Stimulated activated CD8-positive, alpha-beta memory T cell treated with anti-CD3 and anti-CD28 coated beads, Interleukin-2, amount 100 ng/mL, for 48 hours (primary cell): ENCODE data around the gene PRM1.
A peak's percentile ranks its signal among the peaks of the same experiment; 100 is the strongest.

Experiments used
- DNase-seq, 2 donors: peaks; one replicate each; pipeline ENCODE4 v3.0.0-alpha.2; 2020; ENCODE audit warnings: low read depth in 2 of 2

The PRM1 gene, protein sequence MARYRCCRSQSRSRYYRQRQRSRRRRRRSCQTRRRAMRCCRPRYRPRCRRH

DNA sequence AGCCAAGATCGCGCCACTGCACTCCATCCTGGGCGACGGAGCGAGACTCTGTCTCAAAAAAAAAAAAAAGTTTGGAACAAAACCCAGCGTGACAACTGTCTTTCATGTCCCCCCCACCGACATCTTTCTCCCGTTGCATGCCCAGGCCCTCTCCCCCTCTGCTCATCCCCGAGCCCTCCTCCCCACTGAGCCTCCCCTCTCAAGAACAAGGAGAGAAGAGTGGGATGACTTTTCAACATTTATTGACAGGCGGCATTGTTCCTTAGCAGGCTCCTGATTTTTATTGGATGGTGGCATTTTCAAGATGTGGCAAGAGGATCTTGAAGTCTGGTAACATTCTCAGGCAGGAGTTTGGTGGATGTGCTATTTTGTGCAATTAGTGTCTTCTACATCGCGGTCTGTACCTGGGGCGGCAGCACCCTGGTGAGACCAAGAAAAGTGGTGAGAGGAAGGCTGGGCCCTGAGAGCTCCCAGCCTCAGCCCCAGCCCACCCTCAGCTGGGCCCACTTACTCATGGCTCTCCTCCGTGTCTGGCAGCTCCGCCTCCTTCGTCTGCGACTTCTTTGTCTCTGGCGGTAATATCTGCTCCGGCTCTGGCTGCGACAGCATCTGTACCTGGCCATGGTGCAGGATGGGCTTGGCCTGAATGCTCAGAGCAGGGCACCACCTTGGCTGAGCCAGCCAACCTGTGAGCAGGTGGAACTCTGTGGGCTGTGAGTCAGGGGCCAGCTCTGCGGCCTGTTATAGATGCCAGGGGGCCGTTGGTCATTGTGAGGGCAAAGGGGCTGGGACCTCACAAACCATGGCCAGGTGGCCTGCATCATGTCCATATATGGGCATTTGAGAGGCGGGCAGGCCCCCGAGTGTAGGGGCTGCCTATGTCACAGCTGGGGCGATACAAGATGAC is at the start of gene PRM1:
PRM1 (minus strand) TSS at position 715 of the 907 bp plus-strand sequence; CDS start at position 623, 92 bp downstream.
- no peak for DNase-seq

DNA sequence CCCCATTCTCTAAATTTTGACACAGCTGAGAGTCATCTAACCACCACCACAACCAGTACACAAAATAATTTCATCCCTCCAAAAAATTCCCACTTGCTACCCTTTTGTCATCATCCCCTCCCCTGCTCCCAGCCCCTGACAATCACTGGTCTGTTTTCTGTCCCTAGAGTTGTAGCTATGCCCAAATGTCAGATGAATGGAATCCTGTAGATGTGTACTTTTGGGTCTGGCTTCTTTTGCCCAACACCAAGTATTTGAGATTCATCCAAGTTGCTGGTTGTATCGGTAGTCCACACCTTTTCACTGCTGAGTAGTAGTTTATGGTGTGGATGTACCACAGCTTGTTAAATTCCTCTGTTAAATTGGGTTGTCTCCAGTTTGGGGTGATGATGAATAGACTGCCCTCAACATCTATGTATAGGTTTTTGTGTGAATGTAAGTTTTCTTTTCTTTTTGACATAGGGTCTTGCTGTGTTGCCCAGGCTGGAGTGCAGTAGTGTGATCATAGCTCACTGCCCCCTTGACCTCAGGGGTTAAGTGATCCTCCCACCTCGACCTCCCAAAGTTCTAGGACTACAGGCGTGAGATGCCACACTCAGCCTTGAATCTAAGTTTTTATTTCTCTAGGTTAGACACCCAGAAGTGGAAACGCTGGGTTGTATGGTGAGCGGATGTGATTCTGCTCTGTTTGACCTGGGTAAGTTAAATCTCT is 49.6 kb upstream of the PRM1 start:
- DNase-seq, result no peak

DNA sequence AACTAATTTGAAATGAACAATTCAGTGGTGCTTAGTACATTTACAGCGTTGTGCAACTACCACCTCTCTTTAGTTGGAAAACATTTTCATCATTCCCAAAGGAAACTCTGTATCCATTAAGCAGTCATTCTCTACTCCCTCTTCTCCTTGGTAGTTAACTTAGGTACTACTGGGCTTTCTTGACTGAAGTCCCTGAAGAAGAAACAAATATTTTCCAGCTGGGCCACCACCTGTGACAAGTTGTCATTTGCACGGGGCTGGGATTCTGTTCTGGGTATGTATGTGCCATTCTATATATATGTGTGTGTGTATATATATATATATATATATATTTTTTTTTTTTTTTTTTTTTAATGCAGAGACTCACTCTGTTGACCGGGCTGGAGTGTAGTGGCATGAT is 48.8 kb upstream of the PRM1 start:
- no peak for DNase-seq

DNA sequence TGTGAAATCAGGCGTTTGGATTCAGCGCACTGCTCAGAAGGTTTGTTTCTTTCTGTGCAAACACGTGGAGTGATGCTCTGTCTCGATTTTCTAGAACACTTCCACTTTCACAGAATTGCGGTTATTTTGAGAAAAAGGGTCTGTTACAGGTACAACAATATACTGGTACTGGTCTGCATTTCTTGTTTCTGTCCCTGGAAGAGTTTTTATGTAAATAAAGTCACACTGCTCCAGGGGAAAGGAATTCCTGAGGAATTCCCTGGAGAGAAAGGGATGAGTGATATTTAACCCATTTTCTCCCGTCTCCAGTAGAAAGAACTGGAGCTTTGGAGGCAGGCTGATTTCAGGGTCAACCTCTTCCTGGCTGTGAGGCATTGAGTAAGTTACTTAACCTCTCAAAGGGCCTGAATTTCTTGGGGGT is 48.0 kb upstream of the PRM1 start:
- no peak for DNase-seq

DNA sequence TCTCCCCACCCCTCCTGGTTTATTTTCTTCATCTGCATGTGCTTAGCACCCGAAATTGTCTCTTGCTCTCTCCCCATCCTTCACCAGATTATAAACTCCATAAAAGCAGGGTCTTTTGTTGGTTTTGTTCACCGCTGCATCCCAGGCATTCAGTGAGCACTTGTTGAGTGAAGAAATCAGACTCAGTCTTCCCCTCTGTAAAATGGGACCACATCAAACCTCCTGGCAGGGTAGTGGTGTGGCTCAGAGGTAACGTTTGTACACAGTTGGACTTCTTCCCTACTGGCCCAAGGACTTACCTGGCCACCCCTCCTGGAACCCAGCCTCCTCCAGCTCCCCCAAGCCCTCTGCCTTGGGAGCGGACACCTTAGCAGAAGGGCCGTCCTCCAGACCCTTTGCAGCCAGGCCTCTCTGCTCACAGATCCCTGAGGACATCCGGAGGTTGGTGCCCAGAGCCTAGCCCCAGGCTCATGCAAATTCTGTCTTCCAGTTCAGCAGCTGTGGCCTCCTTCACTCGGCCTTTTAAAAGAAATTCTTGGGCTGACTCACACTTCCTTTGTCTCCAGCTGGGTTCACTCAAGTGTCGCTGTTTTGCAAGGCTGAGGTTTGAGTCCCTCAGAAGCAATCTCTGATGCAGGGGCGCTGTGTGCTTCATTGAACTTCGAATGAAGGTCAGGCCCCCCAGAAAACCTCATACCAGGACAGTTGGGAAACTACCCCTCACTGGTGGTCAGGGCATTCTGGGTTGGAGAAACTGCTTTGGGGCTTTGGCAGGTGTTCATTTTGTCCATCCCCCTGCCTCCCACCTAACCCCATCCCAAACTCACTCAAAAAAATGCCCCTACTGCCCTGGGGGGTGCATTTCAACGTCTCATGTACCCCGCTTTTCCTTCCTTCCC is 47.3 kb upstream of the PRM1 start:
- DNase-seq, result peak in 1 of 2 donors; percentile 29

DNA sequence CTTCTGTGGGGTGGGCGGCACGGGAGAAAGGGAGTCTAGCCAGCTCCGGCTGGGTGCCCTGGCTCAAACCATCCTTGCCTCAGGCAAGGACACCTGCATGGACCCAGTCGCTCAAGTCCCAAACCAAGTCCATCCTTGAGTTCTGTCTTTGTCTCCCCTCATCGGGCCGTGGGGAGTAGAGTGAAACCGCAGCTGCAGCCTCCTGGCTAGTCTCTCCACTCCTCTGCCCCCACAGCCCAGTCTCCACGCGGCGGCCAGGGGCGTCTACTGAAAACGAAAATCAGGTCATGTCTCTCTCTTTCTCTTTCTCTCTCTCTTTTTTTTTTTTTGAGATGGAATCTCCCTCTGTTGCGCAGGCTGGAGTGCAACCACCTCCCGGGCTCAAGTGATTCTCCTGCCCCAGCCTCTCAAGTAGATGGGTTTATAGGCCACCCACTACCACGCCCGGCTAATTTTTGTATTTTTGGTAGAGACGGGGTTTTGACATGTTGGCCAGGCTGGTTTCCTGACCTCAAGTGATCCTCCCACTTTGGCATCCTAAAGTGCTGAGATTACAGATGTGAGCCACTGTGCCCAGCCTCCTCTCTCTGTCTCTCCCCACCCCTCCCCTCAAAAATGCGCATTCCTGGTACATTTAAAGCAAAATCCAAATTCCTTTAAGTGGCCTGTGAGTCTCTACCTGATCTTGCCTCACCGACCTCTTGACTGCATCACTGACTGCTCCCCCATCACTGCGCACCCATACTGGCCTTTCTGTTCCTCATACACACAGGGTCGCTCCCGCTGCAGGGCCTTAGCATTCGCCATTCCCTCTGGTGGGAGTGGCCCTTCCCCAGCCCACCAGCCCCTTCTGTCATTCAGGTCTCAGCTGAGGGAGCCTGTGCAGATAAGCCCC is 46.4 kb upstream of the PRM1 start:
- DNase-seq, result no peak

DNA sequence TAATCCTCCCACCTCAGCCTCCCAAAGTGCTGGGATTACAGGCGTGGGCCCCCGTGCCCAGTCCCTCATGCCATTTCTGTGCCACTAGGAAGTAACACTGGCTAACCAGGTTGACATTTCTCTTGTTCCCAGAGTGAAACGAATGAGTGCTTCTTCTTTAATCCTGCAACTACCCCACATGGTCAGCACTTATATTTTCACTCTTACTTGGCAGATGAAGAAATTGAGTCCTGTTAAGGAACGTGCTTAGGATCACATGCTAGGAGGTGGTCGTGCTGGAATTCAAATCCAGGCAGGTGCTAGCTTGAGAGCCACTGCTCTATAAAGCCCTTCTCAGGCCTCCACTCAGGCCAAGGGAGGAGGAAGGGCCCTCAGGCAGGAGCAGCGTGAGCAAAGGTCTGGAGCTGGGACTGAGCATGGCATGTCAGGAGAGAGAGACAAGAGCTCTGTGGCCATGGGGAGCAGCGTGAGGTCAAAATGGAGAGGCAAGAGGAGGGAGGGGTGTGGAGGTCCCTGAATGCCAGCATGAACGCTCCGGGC is 45.7 kb upstream of the PRM1 start:
- no peak for DNase-seq

DNA sequence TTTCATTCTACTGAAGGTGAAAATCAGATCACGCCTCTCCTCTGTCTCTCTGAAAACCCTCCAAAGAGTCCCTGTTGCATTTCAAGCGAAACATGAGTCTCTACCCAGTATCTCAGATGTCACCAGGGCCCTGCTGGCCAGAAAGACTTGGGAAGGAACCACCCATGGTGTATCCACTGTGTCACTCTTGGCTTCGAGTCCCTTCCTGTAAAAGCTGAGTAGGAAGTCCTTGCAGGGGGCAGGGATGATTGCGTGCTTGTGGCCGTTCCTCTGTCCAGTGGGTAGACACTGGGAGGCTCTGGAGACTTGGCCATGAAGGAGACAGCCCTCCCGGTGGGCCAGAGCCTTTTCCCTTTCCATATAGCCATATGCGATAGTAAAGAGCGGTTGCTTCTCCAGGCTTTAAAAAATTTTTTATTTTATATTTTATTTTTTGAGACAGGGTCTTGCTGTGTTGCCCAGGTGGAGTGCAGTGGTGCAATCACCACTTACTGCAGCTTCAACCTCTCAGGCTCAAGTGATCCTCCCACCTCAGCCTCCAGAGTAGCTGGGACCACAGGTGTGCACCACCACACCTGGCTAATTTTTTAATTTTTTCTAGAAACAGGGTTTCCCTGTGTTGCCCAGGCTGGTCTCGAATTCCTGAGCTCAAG is 45.1 kb upstream of the PRM1 start:
- DNase-seq, result no peak

DNA sequence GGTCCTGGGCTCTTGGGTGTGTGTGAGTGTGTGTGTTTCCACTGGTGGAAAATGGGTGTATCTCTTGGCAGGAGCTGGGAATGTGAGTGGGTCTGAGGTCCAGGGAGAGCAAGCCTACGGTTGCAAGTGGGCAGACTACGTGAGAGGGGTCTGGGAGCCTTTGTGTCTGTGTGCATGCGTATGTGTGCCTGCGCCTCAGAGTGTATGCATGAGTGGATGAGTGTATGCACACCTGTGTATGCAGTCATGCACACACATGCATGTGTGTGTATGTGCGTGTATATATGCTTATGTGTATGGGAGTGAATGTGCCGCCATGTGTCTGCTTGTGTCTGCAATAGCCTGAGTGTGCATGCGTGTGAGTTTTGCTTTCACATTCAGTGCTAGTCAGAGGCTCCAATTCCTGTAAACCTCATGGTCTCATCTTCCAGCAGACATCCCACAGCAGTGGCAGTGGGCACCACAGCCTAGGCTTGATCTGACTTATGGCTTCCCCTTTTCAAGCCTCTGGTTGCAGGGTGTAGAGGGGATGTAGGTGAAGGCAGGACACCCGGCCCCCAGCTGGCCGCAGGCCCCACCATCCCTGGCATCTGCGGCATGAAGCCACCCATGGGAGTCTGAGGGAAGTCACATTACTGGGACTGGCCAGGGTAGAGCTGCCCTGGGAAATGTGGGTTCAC is 44.4 kb upstream of the PRM1 start:
- no peak for DNase-seq

DNA sequence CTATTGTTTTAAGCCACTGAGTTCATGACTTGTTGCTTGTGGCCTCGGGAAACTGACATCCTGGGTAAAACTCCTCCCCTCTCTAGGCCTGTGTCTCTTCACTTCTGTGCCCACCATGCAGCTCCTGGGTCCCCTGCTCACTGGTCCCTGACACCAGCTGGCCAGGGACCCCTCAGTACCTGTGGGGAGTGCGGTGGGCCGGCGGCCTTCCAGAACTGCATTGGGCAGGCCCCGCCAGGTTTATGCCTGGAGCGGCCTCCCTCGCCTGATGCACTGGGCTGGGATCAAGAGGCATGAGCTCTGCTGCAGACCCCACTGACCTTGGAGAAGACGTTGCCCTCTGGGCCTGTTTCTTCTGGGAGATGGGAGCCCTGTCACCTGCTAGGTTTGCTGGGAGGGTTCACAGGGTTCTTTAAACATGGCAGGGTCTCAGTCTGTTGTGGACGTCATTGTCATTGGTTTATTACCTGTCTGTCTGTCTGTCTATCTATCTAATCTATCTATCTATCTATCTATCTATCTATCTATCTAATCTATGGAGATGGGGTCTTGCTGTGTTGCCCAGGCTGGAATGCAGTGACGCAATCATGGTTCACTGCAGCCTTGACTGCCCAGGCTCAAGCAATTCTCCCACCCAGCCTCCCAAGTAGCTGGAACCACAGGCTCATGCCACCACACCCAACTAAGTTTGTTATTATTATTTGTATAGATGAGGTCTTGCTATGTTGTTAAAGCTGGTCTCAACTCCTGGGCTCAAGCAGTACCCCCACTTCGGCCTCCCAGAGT is 42.6 kb upstream of the PRM1 start:
- no peak for DNase-seq

DNA sequence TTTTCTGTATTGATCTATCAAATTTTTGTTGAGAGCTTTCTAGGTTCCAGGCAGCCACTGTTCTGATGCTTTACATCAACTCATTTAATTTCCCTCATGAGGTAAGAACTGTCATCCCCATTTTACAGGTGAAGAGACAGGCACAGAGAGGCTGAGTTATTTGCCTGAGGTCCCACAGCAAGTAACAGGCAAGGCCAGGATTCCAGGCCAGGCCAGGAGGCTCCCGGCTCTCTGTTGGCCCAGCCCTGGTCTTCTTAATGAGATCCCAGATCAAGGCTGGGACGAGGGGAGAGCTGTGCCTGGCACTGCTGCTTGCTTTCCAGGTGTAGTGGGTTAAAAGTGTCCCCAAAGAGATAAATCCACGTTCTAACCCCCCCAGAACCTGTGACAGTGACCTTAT is 41.7 kb upstream of the PRM1 start:
- no peak for DNase-seq

DNA sequence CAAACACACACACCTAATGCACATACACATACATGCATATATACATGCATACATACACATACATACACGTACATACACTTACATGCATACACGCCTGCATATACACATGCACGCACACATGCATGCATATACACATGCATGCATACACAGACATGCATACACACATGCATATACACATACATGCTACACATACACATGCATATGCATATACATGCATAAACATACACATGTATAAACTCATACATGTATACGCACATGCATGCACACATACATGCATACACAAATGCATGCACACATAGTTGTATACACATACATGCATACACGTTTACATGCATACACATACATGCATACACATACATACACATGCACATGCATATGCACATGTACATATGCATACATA is 40.5 kb upstream of the PRM1 start:
- no peak for DNase-seq

DNA sequence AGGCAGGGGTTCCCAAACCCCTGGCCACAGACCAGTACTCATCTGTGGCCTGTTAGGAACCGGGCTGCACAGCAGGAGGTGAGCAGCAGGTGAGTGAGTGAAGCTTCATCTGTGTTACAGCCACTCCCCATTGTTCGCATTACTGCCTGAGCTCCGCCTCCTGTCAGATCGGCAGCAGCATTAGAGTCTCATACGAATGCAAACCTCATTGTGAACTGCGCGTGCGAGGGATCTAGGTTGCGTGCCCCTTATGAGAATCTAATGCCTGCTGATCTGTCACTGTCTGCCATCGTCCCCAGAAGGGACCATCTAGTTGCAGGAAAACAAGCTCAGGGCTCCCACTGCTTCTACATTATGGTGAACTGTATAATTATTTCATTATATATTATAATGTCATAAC is 39.0 kb upstream of the PRM1 start:
- DNase-seq, result no peak

DNA sequence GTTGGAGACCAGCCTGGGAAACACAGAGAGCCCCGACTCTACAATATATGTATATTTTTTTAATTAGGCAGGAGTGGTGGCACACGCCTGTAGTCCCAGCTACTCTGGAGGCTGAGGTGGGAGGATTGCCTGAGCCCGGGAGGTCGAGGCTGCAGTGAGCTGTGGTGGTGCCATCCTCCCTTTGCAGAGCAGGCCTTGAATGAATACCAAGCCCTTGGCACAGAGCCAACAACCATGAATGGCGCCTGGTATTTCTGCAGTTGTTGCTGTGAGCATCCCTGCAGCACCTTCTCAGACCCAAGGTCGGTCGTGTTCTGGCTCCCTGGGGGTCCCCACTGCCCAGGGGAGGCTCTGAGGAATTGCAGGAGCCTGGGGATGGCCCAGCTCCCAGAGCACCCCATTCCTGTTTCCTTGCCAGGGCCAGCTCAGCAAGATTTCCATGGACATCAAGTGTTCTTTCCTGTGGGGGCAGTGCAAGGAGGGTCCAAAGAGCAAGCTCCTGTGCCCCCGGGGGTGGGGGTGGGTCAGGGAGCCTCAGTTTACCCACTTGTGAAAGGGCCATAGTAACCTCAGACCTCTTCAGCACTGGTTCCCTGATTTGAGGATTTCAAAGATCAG is 38.5 kb upstream of the PRM1 start:
- no peak for DNase-seq

DNA sequence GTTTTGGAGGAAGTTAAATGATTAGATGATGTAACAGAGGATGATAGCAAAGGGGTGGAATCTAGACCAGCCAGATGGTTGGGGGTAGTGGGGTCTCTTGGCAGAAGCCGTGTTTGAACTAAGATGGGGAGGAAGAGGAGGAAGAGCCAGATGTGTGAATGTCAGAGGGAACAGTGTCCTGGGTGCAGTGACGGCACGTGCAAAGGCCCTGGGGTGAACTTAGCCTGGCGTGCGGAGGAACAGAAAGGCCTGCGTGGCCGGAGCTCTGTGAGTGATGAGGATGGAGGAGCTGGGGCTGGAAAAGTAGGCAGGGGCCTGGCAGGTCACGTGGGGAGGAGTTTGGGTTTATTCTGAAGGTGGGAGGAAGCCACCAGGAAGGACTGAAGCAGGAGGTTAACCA is 37.7 kb upstream of the PRM1 start:
- no peak for DNase-seq

DNA sequence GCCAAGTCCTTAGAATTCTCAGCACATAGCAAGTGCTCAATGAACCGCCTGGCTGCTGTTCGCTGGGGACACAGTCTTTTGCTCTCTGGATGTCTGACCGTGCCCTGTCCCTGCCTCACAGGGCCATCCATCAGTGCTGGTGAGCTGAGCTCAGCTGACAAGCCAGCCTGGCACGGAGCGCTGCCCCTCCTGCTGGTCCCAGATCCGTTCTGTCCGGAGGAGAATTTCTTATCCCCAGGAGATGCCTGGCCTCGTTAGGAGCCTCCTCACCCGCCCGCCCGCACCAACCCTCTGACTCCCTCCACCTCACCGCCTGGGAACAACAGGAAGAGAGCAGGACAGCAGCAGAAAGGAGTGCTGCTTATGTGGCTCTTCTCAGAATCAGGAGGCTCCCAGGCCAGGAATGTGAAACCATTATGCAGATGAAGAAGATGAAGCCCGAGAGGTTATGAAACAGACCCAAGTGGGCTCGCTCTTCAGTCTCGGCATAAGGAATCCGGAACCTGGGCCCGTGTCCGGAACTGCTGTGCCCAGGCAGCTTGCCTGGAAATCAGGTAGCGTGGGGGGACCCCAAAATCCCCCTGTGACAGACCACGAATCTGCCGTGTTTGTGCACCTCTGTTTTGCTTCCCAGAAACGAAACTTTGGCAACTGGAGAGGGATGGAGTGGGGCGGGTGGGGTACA is 35.3 kb upstream of the PRM1 start:
- no peak for DNase-seq

DNA sequence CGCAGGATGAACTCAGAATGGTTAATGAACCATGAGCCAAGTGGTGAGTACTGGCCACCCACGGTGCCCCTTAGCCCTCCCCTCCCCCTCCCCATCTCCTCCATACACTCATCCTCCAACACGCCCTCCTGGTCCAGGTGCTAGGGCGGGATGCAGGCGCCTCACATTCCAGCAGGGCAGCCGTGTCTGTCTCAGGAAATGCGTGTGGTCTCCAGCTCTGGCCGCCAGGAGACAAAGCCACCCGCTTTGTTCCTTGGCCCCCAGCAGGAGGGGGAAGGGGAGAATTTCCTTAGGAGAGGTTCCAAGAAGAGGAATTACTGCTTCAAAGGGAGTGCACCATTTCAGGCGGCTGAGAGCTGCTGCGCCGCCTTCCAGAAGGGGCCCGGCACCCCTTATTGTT is 34.4 kb upstream of the PRM1 start:
- no peak for DNase-seq
